IMR-90 (cell line): ENCODE results near the gene MANSC1. TPM values are rescaled to one million over a fixed set of nuclear protein-coding genes. Genes with fewer than 3 reads are reported as not detected.

Source experiments
- ATAC-seq: fragments of 200-7000 bp; cut with Tn5 transposase; 2 replicates; pipeline ENCODE4 v1.9.1; 2020; ENCODE audit warnings: low read depth, mild to moderate bottlenecking, moderate library complexity
- BruUV-seq: library from RNA; stranded (reverse); fragments of 400-500 nt; replicated peaks from 2 replicates; lab custom pipeline; 2021; lab: Mats Ljungman, UMichigan
- CTCF ChIA-PET: fragments of 300-600 bp; formaldehyde crosslinking; extraction: SDS; loops from one replicate; lab custom pipeline; 2021; ENCODE audit warnings: antibody characterized with exemption; lab: Yijun Ruan, JAX
- POLR2A ChIA-PET: fragments of 300-600 bp; sonication (Branson Sonifier 250); formaldehyde crosslinking; loops from one replicate; lab custom pipeline; 2022; ENCODE audit warnings: antibody characterized with exemption; ENCODE audit not compliant: unreplicated experiment; lab: Charles Lee
- DNase-seq: peaks from one replicate; pipeline ENCODE4 v3.0.0; 2013
- H2AFZ ChIP-seq: replicated peaks from 2 replicates; pipeline ENCODE3; 2013; ENCODE audit warnings: low read length, mild to moderate bottlenecking; ENCODE audit not compliant: poor library complexity
- H2AK5ac ChIP-seq: 2 replicates; pipeline ENCODE4 v1.6.1; 2013; ENCODE audit warnings: low read depth, low read length, inconsistent platforms
- H2AK9ac ChIP-seq: replicated peaks from 2 replicates; pipeline ENCODE3; 2013; ENCODE audit warnings: mild to moderate bottlenecking, low read depth, low read length, moderate library complexity; ENCODE audit not compliant: poor library complexity
- H2BK120ac ChIP-seq: 2 replicates; pipeline ENCODE4 v1.6.1; 2013; ENCODE audit warnings: low read depth, low read length, inconsistent platforms
- H2BK15ac ChIP-seq: 3 replicates; pipeline ENCODE4 v1.6.1; 2013; ENCODE audit warnings: low read depth, low read length, inconsistent platforms
- H2BK20ac ChIP-seq: 2 replicates; pipeline ENCODE4 v1.6.1; 2013; ENCODE audit warnings: low read depth, mild to moderate bottlenecking, inconsistent platforms, low read length, moderate library complexity
- H2BK5ac ChIP-seq: 2 replicates; pipeline ENCODE4 v1.6.1; 2013; ENCODE audit warnings: mild to moderate bottlenecking, low read depth, low read length, inconsistent platforms; ENCODE audit not compliant: poor library complexity, severe bottlenecking
- H3K14ac ChIP-seq: replicated peaks from 2 replicates; pipeline ENCODE4 v1.6.1; 2013; ENCODE audit warnings: low read depth, low read length, inconsistent platforms
- H3K18ac ChIP-seq: 2 replicates; pipeline ENCODE4 v1.6.1; 2013; ENCODE audit warnings: low read depth, low read length, control low read depth
- H3K23ac ChIP-seq: 2 replicates; pipeline ENCODE4 v1.6.1; 2013; ENCODE audit warnings: low read depth, low read length, inconsistent platforms
- H3K27ac ChIP-seq: 2 replicates; pipeline ENCODE4 v1.5.1; 2013; ENCODE audit warnings: mild to moderate bottlenecking, control low read depth, low read length; ENCODE audit not compliant: insufficient read depth
- H3K27me3 ChIP-seq: 2 replicates; pipeline ENCODE4 v1.6.1; 2013; ENCODE audit warnings: low read length; ENCODE audit not compliant: control insufficient read depth, insufficient read depth
- H3K36me3 ChIP-seq: 2 replicates; pipeline ENCODE4 v1.6.1; 2013; ENCODE audit warnings: low read length, mixed read lengths; ENCODE audit not compliant: control insufficient read depth, insufficient read depth
- H3K4ac ChIP-seq: 2 replicates; pipeline ENCODE4 v1.6.1; 2013; ENCODE audit warnings: low read depth, low read length, inconsistent platforms
- H3K4me1 ChIP-seq: 2 replicates; pipeline ENCODE4 v1.6.1; 2013; ENCODE audit warnings: low read length, mixed read lengths; ENCODE audit not compliant: control insufficient read depth, insufficient read depth
- H3K4me2 ChIP-seq: 2 replicates; pipeline ENCODE4 v1.6.1; 2013; ENCODE audit warnings: low read depth, mild to moderate bottlenecking, control low read depth, low read length, moderate library complexity
- H3K4me3 ChIP-seq: 2 replicates; pipeline ENCODE4 v1.5.1; 2013; ENCODE audit warnings: low read depth, mild to moderate bottlenecking, control low read depth, low read length, moderate library complexity; ENCODE audit not compliant: insufficient read depth
- H3K56ac ChIP-seq: 2 replicates; pipeline ENCODE4 v1.6.1; 2013; ENCODE audit warnings: low read length, inconsistent platforms; ENCODE audit not compliant: insufficient read depth; ENCODE audit errors: extremely low read depth
- H3K79me1 ChIP-seq, 2 experiments: 2 replicates each; pipeline ENCODE4 v1.6.1; 2013; ENCODE audit warnings: low read length in 2 of 2, inconsistent platforms in 1 of 2, low read depth in 1 of 2
- H3K9ac ChIP-seq: 2 replicates; pipeline ENCODE4 v1.6.1; 2013; ENCODE audit warnings: low read depth, low read length, control low read depth
- H3K9me1 ChIP-seq: 2 replicates; pipeline ENCODE4 v1.6.1; 2013; ENCODE audit warnings: low read length, inconsistent platforms; ENCODE audit not compliant: insufficient read depth
- H3K9me3 ChIP-seq: 2 replicates; pipeline ENCODE4 v1.6.1; 2013; ENCODE audit warnings: low read length; ENCODE audit not compliant: control insufficient read depth, insufficient read depth
- H4K20me1 ChIP-seq: 2 replicates; pipeline ENCODE4 v1.6.1; 2013; ENCODE audit warnings: low read length, inconsistent platforms; ENCODE audit not compliant: insufficient read depth
- H4K5ac ChIP-seq: 2 replicates; pipeline ENCODE4 v1.6.1; 2013; ENCODE audit warnings: mild to moderate bottlenecking, low read depth, low read length, control low read depth
- H4K8ac ChIP-seq, 2 experiments: 2 replicates each; pipeline ENCODE4 v1.6.1; 2013; ENCODE audit warnings: low read depth in 2 of 2, low read length in 2 of 2, control low read depth in 1 of 2, inconsistent platforms in 1 of 2
- H4K91ac ChIP-seq: 2 replicates; pipeline ENCODE4 v1.6.1; 2013; ENCODE audit warnings: low read depth, low read length, inconsistent platforms; ENCODE audit not compliant: insufficient read depth
- BHLHE40 ChIP-seq: fragments of 150-350 bp; IDR thresholded peaks from 2 replicates; pipeline ENCODE4 v1.6.1; 2016; ENCODE audit warnings: mild to moderate bottlenecking, low read depth, low read length
- CEBPB ChIP-seq: IDR thresholded peaks from 2 replicates; pipeline ENCODE4 v1.6.1; 2012; ENCODE audit warnings: low read depth, low read length, improper control_type of control experiment
- CHD1 ChIP-seq: IDR thresholded peaks from 2 replicates; pipeline ENCODE4 v1.6.1; 2012; ENCODE audit warnings: low read depth, low read length, improper control_type of control experiment
- CTCF ChIP-seq: conservative IDR thresholded peaks from 2 replicates; pipeline ENCODE4 v1.5.1; 2012; ENCODE audit warnings: mild to moderate bottlenecking, low read depth, low read length, improper control_type of control experiment
- ELK1 ChIP-seq: fragments of 150-350 bp; IDR thresholded peaks from 2 replicates; pipeline ENCODE4 v1.6.1; 2016; ENCODE audit warnings: low read depth, mild to moderate bottlenecking, low read length, moderate library complexity, borderline replicate concordance
- FOS ChIP-seq: fragments of 150-350 bp; IDR thresholded peaks from 2 replicates; pipeline ENCODE4 v1.6.1; 2016; ENCODE audit warnings: low read depth, low read length
- MAFK ChIP-seq: IDR thresholded peaks from 2 replicates; pipeline ENCODE4 v1.6.1; 2012; ENCODE audit warnings: low read depth, low read length, improper control_type of control experiment
- MAZ ChIP-seq: IDR thresholded peaks from 2 replicates; pipeline ENCODE4 v1.6.1; 2012; ENCODE audit warnings: low read depth, mild to moderate bottlenecking, low read length, improper control_type of control experiment, moderate library complexity, borderline replicate concordance
- MXI1 ChIP-seq: IDR thresholded peaks from 2 replicates; pipeline ENCODE4 v1.6.1; 2012; ENCODE audit warnings: low read depth, mild to moderate bottlenecking, low read length, moderate library complexity, borderline replicate concordance
- NFE2L2 ChIP-seq: fragments of 150-350 bp; IDR thresholded peaks from 2 replicates; pipeline ENCODE4 v1.6.1; 2016; ENCODE audit warnings: low read depth, mild to moderate bottlenecking, low read length
- POLR2A ChIP-seq: IDR thresholded peaks from 2 replicates; pipeline ENCODE4 v1.6.1; 2012; ENCODE audit warnings: mild to moderate bottlenecking, low read depth, low read length
- RAD21 ChIP-seq: IDR thresholded peaks from 2 replicates; pipeline ENCODE4 v1.6.1; 2012; ENCODE audit warnings: low read length, improper control_type of control experiment
- RCOR1 ChIP-seq: IDR thresholded peaks from 2 replicates; pipeline ENCODE4 v1.6.1; 2012; ENCODE audit warnings: mild to moderate bottlenecking, low read length, improper control_type of control experiment; ENCODE audit not compliant: insufficient replicate concordance
- RFX5 ChIP-seq: IDR thresholded peaks from 2 replicates; pipeline ENCODE4 v1.8.0; 2012; ENCODE audit warnings: low read depth, mild to moderate bottlenecking, low read length, moderate library complexity
- SMC3 ChIP-seq: fragments of 150-350 bp; IDR thresholded peaks from 2 replicates; pipeline ENCODE4 v1.6.1; 2016; ENCODE audit warnings: low read depth, mild to moderate bottlenecking, antibody characterized with exemption, low read length, moderate library complexity
- USF2 ChIP-seq: fragments of 150-350 bp; IDR thresholded peaks from 2 replicates; pipeline ENCODE4 v1.6.1; 2017; ENCODE audit warnings: mild to moderate bottlenecking, antibody characterized with exemption, low read length, low read depth
- WGBS, 2 experiments: methylation state at CpG; one replicate each; pipeline versions ENCODE4 v1.1.5 to v1.1.7; 2013; ENCODE audit warnings: missing lambda C conversion rate in 2 of 2; ENCODE audit not compliant: insufficient read length in 1 of 2; ENCODE audit errors: extremely low coverage in 2 of 2; 5-methylcytosine and 5-hydroxymethylcytosine counted together
- dilution Hi-C: fragments of 300-500 bp; cut with HindIII; formaldehyde crosslinking; loops from one replicate; pipeline ENCODE4 v1.14.3; 2018; ENCODE audit warnings: low sequenced_read_pairs; ENCODE audit not compliant: unreplicated experiment
- in situ Hi-C: fragments of 300-500 bp; cut with MboI; formaldehyde crosslinking; loops from 3 replicates; pipeline ENCODE4 v1.14.3; 2019; ENCODE audit warnings: low sequenced_read_pairs, inconsistent platforms, mixed read lengths
- intact Hi-C: fragments of 100-400 bp; cut with micrococcal nuclease; formaldehyde crosslinking; loops from 2 replicates; pipeline ENCODE4 v1.10.0; 2022
- polyA plus RNA-seq, 3 experiments: library from polyadenylated mRNA; depleted of rRNA; stranded (reverse); fragments of >200 nt; gene quantifications; 2 replicates each; pipeline ENCODE4 v1.2.3, GENCODE V29; 2012; ENCODE audit warnings: low replicate concordance in 1 of 3
- total RNA-seq: library from RNA; depleted of rRNA; stranded (reverse); fragments of >200 nt; gene quantifications from 2 replicates; pipeline ENCODE4 v1.2.3, GENCODE V29; 2012

The MANSC1 gene
- total and polyA plus RNA-seq, 2 of the 4 experiments (the other 2 are of a cell fraction): 1.1 to 2.2 TPM

GRCh38 chr12:12305568-12306300 is 44.3 kb downstream of the MANSC1 start:
- H3K27ac ChIP-seq: no peak overlapping the region
- no peak overlapping the region for H3K23ac ChIP-seq
- no peak overlapping the region for H3K56ac ChIP-seq
- POLR2A ChIA-PET: interaction anchor here (0.5 to 0.6 kb wide), 2 partner anchors 138 to 752 kb away, joined by 3 read pairs; no protein-coding TSS in a partner anchor
- BruUV-seq: no TSS peak
- H3K4ac ChIP-seq: no peak overlapping the region
- ATAC-seq (no peak), DNase-seq (no peak)
- H2BK15ac ChIP-seq: no peak overlapping the region
- H2AK5ac ChIP-seq: no peak overlapping the region
- TF ChIP-seq BHLHE40 (no peak), MXI1 (no peak), CTCF (no peak), SMC3 (no peak), FOS (no peak), MAZ (no peak), POLR2A (no peak), CEBPB (no peak), CHD1 (no peak), RCOR1 (no peak), USF2 (no peak), RFX5 (no peak), RAD21 (no peak), ELK1 (no peak), NFE2L2 (no peak), MAFK (no peak)
- H3K36me3 ChIP-seq: no peaks in the 10 kb centered on the region
- CTCF ChIA-PET: no interaction called here
- H3K18ac ChIP-seq: no peak overlapping the region
- intact Hi-C loops (no loop called here), in situ Hi-C loops (no loop called here), dilution Hi-C loops (no loop called here)
- H3K79me1 ChIP-seq: no peaks in the 10 kb centered on the region
- H3K9me3 ChIP-seq: no peaks in the 10 kb centered on the region
- H3K14ac ChIP-seq: no peak overlapping the region
- no peak overlapping the region for H2AK9ac ChIP-seq
- H3K4me3 ChIP-seq: no peak overlapping the region
- H3K9ac ChIP-seq: no peak overlapping the region
- H4K91ac ChIP-seq: no peak overlapping the region
- no peak overlapping the region for H2BK5ac ChIP-seq
- H2AFZ ChIP-seq: no peak overlapping the region
- H3K27me3 ChIP-seq: no peaks in the 10 kb centered on the region; the same call in 1 of the 2 replicates
- H4K5ac ChIP-seq: no peak overlapping the region
- H3K4me2 ChIP-seq: no peak overlapping the region
- no peaks in the 10 kb centered on the region for H3K9me1 ChIP-seq
- no peaks in the 10 kb centered on the region for H4K20me1 ChIP-seq
- no CpG with 5 or more reads among the region's 7 CpGs for WGBS, 2 experiments
- no peak overlapping the region for H2BK120ac ChIP-seq
- no peak overlapping the region for H4K8ac ChIP-seq
- no peaks in the 10 kb centered on the region for H3K4me1 ChIP-seq
- H2BK20ac ChIP-seq: no peak overlapping the region
